AG04450 (cell line): ENCODE data around the gene FMO2. TPM values are rescaled to one million over a fixed set of nuclear protein-coding genes. Genes with fewer than 3 reads are reported as not detected.

Source experiments
- CTCF ChIA-PET: fragments of 300-600, 350-600 bp; formaldehyde crosslinking; extraction: SDS; loops from one replicate; lab custom pipeline; 2022; ENCODE audit warnings: antibody characterized with exemption, inconsistent platforms; lab: Charles Lee
- POLR2A ChIA-PET: fragments of 350-600 bp; formaldehyde crosslinking; extraction: SDS; loops from one replicate; lab custom pipeline; 2021; ENCODE audit warnings: antibody characterized with exemption, inconsistent platforms; lab: Yijun Ruan, JAX
- DNase-seq: peaks from one replicate; pipeline ENCODE4 v3.0.0-alpha.2; 2011; ENCODE audit warnings: low read depth, low spot score
- H3K27ac ChIP-seq: one replicate; pipeline ENCODE4 v1.5.1; 2012; ENCODE audit warnings: low read depth, low read length, control low read depth
- H3K27me3 ChIP-seq: one replicate; pipeline ENCODE4 v1.6.0; 2012; ENCODE audit warnings: low read length; ENCODE audit not compliant: control insufficient read depth, insufficient read depth
- H3K4me3 ChIP-seq: 2 replicates; pipeline ENCODE4 v1.5.1; 2011; ENCODE audit warnings: mild to moderate bottlenecking, low read depth, low read length, control low read depth
- H3K9me3 ChIP-seq: 2 replicates; pipeline ENCODE4 v1.5.1; 2012; ENCODE audit warnings: low read length; ENCODE audit not compliant: control insufficient read depth, insufficient read depth
- CTCF ChIP-seq: IDR thresholded peaks from 2 replicates; pipeline ENCODE4 v1.5.1; 2011; ENCODE audit warnings: low read depth, low read length, control low read depth, inconsistent platforms
- polyA plus RNA-seq: library from polyadenylated mRNA; depleted of rRNA; stranded (reverse); fragments of >200 nt; gene quantifications from 2 replicates; pipeline ENCODE4 v1.2.3, GENCODE V29; 2011

FMO2 gene
- polyA plus RNA-seq, 1 experiment = 2.6 TPM

- ChIA-PET CTCF (interaction anchor here (1.9 kb wide), 1 partner anchor 20 kb away, joined by 8 read pairs; no protein-coding TSS in a partner anchor), POLR2A (no interaction called here)
- no peak for TF ChIP-seq CTCF
- no peak overlapping the region for H3K4me3 ChIP-seq
- H3K27me3 ChIP-seq = no peaks in the 10 kb centered on the region
- no peak overlapping the region for H3K27ac ChIP-seq
- no peak for DNase-seq
- no peaks in the 10 kb centered on the region for H3K9me3 ChIP-seq
Measured at GRCh38 chr1:171206978-171207355, 21.9 kb downstream of the FMO2 start.

GRCh38 chr1:171207377-171207776, 22.3 kb downstream of the FMO2 start:
- ChIA-PET CTCF (no interaction called here), POLR2A (interaction anchor here (0.6 kb wide), 1 partner anchor 9 kb away, joined by 4 read pairs; no protein-coding TSS in a partner anchor)
- no peak overlapping the region for H3K4me3 ChIP-seq
- no peaks in the 10 kb centered on the region for H3K9me3 ChIP-seq
- no peak for TF ChIP-seq CTCF
- no peaks in the 10 kb centered on the region for H3K27me3 ChIP-seq
- DNase-seq = no peak
- H3K27ac ChIP-seq = no peak overlapping the region

GRCh38 chr1:171210355-171210754, 25.3 kb downstream of the FMO2 start:
- Histone ChIP-seq H3K27me3 (no peaks in the 10 kb centered on the region), H3K4me3 (no peak overlapping the region), H3K27ac (no peak overlapping the region), H3K9me3 (no peaks in the 10 kb centered on the region)
- DNase-seq = no peak
- POLR2A ChIA-PET = no interaction called here
- TF ChIP-seq CTCF = no peak
- CTCF ChIA-PET = interaction anchor here (0.7 to 4.1 kb wide), 8 partner anchors 16 to 244 kb away, joined by 3 to 30 read pairs (median 4); partner anchors contain the start of gene FMO4

GRCh38 chr1:171212607-171213351, 27.7 kb downstream of the FMO2 start:
- Histone ChIP-seq H3K27me3 (no peaks in the 10 kb centered on the region), H3K9me3 (no peaks in the 10 kb centered on the region; the same call in 1 of the 2 replicates), H3K4me3 (no peak overlapping the region), H3K27ac (no peak overlapping the region)
- CTCF ChIA-PET = interaction anchor here (0.9 to 4.1 kb wide), 3 partner anchors 13 to 132 kb away, joined by 4 to 30 read pairs (median 5); no protein-coding TSS in a partner anchor
- DNase-seq = no peak
- no peak for TF ChIP-seq CTCF
- POLR2A ChIA-PET = no interaction called here
